ENCODE data around the gene ACTL10.
A peak's percentile ranks its signal among the peaks of the same experiment; 100 is the strongest.

ACTL10 gene

DNA sequence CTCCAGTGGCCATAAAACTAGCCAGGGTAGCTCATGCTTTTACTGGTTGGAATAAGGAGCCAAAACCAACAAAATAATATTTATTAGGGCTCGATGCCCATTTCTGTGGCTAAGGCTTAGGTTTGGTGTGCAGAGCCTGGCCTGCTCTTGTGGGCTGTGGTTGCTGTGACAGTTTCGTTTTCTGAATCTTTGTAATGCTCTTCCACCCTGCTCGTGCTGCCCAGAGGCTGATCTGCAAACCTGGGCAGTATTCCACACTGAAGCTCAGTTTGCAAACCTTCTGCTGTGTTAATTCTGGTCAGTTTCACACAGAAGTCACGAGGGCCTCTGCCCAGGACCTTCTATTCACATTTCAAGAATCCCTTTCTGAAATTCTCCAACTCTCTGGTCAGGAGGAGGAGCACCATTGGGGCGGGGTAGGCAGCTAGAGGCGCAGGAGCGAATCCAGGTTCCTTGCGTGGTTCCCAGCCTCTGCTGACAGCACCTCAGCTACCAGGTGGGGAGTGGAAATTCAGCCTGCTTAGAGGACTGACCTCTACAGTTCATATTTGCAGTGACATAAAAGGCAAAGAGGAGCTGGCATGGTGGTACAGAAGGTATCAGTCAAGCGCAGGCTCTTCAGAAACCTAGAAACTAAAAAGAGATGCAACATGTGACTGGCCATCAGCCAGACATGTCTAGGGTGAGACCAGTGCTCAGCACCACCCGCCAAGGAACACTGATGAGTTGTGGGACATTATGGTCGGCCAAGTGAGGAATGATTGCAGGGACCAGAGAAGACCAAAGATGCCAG, 18.9 kb upstream of the ACTL10 start:
- FAIRE-seq (peak; percentile 91), DNase-seq (ENCODE audit: extremely low spot score, insufficient read length, low read depth) (peak; percentile 55)

DNA sequence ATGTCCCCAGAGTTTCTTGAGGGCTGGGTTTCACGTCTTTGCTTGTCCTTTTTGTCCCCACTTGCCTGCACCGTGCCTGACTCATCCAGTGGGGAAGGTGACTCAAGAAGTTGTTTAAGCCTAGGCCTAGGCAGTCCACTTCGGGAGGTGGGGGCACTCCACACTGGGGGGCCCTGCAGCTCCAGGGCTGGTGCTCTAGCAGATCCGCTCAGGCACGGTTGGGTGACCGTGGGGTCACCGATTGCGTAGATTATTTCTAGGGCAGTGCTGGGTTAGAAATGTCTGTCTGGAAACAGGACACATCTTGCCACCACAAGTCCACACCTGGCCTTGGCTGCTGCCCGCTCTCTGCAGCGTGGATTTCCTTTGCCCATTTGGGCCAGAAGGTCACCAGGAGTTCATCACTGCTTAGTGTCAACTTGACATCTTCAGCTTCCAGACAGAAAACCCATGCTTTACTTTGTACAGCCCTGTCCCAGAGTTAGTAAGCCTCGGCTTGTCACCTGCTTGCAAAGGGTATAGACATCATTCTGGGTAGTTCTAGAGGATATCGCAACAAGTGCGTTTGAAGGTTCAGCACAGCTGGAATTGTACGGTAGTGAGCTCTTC, 18.2 kb upstream of the ACTL10 start:
- DNase-seq (ENCODE audit: extremely low spot score, insufficient read length, low read depth) (no peak), FAIRE-seq (no peak)

DNA sequence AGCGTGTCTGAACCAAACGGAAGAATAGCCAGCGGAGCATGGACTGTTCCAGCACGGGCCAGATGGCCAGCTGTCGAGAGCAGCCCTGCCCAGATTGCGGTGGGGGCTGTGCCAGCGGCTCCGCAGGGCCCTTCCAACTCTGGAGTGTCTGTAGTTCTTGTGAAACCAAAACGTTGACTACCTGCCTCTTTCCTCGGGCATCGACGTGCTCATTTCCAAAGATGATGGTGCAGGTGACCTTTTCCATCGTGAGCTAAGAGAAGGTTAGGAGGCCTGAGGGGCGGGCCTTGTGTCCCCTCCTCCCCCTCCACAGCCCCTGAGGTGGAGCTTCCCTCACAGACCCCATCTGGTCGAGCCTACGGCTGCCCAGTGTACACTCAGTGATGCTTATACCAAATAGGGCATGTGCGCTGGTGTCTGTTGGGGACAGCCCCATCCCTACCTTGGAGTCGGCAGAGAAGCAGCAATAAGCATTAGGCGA, 17.5 kb upstream of the ACTL10 start:
- DNase-seq (ENCODE audit: extremely low spot score, insufficient read length, low read depth) (no peak), FAIRE-seq (no peak)

DNA sequence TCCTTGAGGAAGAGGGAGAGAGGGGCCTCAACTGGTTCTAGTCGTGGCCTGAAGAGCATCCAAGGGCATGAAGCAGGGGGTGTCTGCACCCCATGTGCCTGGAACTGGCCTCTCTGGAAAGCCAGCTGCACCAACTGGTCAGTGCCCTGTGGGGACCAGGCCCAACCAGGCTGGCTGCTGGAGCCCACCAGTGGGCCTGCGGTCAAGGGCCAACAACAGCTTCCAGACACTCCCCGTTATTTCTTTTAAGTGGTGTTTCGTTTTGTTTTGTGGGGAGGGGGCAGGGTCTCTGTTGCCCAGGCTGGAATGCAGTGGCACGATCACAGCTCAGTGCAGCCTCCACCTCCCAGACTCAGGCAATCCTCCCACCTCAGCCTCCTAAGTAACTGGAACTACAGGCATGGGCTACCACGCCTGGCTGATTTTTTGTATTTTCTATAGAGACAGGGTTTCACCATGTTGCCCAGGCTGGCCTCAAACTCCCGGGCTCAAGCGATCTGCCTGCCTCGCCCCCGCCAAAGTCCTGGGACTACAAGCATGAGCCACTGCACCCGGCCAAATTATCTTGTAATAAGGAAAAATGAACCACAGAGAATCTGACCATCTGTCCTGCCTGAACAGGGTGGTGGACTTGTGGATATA, 16.5 kb upstream of the ACTL10 start:
- FAIRE-seq, result no peak

DNA sequence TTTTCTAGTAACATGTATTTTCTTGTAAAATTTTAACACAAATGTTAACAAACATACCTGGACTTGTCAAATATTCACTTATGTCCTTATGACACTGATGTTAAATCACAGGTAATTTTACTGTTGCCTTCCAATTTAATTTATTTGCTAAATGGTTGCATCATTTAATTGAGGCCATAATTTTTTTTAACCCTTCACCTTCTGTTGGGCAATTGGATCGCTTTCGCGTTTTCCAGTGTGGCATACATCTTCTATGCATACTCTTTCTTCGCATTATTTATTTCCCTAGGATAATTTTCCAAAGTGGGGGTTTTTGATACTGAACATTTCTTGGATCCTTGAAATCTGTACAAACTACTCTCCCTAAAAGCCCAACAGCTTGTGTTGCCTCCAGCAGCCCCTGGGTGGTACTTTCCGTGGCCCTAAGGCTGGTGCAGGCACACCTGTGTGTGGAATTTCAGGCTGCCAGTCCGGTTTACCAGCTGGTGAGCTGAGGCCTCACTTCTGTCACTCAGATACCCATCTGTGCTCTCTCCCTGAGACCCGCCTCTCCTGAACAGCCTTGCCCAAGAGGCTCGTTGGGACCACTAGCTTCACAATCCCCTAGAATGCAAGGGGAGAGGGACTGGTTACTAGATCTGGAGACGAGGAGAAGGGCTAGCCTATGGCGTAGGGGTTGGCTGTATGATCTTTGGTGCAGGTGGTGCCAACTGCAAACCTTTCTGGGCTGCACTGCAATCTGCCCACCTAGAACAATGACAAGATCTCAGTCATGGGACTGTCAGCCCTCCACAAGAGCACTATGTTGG, 15.8 kb upstream of the ACTL10 start:
- FAIRE-seq (no peak), DNase-seq (ENCODE audit: extremely low spot score, insufficient read length, low read depth) (no peak)

More for the DNA sequence above, 16.5 kb upstream of the ACTL10 start:
- DNase-seq (ENCODE audit: extremely low spot score, insufficient read length, low read depth), result no peak

DNA sequence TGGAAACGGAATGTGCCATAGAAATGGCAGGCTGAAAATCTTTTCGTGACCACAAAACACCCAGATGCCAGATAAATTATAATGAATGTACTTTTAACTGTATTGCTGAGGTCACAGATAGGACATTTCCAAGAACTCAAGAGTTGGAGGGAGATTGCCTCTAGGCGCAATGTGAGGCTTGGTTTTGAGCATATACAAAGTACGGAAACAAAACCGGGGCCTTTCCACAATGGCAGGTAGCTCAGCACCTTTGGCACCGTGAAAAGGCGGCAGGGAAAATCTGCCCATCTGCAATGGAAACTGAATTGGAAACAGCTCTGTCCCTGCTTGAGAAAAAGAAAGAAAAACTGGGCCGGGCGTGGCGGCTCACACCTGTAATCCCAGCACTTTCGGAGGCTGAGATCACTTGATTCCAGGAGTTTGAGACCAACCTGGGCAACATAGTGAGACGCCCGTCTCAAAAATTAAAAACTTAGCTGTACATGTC, 15.1 kb upstream of the ACTL10 start:
- FAIRE-seq (no peak), DNase-seq (ENCODE audit: extremely low spot score, insufficient read length, low read depth) (no peak)

DNA sequence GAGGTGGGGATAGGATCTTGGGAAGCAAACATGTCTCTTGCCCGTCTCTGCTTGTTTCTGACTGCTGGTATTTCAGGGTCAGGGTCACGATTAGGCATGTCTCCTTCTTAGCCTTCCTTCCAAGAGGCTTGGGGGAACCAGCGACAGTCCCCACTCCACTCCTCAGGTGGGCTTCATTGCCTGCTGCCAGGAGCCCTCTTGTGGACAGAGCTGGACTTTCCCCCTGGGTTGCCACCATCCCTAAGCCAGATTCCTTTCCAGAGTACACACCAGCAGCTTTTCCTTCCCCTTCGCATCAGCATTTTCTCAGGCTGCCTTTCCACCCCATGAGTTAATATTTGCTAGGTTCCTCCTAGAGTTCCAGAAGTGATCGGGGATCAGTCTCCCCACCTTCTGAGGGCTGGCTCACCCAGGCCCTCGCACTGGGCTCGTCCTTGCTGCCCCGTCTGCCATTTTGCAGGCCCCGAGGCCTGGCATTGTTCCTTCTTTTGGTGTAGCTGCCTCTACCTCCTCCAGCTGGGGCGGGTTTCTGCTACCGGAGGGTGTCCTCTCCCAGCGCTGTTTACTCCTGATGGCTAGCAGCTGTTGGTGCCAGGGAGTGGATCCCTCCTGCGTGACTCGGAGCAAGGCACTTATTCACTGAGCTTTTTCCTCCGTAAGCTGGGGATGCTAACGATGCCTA, 13.4 kb upstream of the ACTL10 start:
- FAIRE-seq, result peak; percentile 21

DNA sequence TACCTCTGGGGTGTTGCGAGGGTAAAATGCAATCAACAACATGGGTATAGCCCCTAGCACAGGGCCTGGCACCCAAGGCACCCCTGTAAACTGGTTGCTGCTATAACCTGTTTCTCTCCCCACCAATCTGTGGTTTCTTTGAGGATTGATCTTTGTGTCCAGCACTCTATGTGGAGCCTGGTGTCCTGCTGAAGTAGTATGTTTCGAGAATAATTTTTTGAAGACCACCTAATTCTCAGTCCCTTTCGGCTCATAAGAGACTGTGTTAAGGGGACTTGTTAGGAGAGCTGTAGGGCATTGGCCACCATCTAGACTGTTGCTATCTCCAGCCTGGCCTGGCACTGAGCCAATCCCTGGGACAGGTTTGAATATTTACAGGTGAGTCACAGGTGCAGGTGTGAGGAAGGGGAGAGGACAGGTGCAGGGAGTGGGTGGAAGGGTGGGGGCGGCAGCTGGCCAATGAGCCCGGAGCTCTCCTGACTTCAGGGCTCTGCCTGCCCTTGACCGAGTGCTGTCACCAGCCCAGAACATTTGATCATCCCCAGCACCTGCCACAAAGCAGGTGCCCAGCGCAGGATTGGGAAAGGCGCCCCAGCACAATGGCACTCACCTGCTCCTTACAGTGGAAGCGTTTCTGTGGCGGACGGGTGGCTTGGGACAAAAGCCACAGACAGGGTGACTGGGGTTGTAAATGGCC, 12.7 kb upstream of the ACTL10 start:
- DNase-seq (ENCODE audit: extremely low spot score, insufficient read length, low read depth), result no peak
- FAIRE-seq, result no peak

More for the DNA sequence above, 13.4 kb upstream of the ACTL10 start:
- DNase-seq (ENCODE audit: extremely low spot score, insufficient read length, low read depth), result no peak

DNA sequence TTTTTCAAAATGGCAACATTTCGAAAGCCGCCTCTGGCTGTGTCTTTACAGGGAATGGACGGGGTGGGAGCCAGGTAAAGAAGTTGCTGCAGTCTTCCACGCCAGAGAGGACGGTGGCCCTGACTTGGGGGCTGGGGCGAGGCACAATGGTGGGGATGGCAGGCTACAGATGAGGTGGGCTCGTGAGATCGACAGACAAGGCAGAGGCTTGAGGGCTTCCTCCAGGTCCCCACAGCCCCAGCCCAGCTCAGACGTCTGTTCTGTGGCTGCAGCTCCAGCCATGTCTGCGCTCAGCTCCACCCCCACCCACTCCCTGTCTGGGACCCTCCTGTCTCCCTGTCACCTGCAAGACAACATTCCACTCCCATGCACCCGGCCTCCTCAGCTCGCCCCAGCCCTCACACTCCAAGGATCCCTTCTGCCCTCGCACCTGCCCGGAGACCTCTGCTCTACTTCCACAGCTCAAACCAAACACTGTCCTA, 12.0 kb upstream of the ACTL10 start:
- DNase-seq (ENCODE audit: extremely low spot score, insufficient read length, low read depth) (no peak), FAIRE-seq (no peak)

DNA sequence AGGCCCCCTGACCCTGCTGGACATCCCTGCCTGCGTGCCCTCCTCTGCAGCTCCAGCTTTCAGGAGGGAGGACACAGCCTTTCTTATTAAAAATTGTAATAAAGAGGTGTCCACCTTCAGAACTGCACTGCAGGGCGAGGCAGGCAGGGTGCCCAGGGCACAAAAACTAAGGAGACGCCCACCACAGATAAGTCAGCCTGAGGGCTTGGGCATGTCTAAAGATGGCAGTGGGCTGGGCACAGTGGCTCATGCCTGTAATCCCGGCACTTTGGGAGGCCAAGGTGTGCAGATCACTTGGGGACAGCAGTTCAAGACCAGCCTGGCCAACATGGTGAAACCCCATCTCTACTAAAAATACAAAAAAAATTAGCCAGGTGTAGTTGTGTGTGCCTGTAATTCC, 11.6 kb upstream of the ACTL10 start:
- FAIRE-seq, result no peak
- DNase-seq (ENCODE audit: extremely low spot score, insufficient read length, low read depth), result no peak

DNA sequence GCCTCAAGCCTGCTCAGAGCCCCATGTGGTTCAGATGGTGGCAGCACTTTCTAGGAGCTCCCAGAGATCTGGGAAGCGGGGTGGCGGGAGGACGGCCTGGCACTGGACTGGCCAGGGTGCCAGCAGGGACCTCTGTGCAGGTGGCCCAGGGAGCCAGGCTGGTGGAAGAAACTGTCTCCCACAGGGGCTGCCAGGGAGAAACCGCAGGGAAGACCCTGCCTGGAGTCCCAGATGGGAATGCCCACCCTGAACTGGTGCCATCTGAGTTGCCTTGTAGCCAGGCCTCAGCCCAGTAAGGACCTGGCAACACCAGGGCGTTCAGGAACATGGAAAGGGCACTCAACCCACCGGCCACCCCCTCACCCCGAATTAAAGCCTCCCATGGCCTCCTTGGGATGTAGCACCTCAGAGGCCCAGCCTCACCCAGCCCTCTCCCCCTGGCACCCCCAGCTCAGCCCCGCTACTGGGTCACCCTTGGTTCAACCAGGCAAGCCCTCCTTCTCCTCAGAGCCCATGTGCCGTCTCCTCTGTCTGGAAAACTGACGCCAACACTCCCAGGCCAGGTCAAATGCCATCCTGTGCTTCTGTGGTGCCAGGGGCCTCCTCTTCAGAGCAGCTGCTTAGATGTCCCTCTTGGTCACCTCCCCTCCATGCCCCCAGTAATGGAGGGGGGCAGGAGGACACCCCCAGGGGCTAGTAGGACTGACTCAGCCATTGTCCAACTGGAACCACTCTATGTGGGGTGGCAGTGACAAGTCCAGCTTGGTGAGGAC, 10.5 kb upstream of the ACTL10 start:
- no peak for FAIRE-seq
- DNase-seq (ENCODE audit: extremely low spot score, insufficient read length, low read depth), result no peak

DNA sequence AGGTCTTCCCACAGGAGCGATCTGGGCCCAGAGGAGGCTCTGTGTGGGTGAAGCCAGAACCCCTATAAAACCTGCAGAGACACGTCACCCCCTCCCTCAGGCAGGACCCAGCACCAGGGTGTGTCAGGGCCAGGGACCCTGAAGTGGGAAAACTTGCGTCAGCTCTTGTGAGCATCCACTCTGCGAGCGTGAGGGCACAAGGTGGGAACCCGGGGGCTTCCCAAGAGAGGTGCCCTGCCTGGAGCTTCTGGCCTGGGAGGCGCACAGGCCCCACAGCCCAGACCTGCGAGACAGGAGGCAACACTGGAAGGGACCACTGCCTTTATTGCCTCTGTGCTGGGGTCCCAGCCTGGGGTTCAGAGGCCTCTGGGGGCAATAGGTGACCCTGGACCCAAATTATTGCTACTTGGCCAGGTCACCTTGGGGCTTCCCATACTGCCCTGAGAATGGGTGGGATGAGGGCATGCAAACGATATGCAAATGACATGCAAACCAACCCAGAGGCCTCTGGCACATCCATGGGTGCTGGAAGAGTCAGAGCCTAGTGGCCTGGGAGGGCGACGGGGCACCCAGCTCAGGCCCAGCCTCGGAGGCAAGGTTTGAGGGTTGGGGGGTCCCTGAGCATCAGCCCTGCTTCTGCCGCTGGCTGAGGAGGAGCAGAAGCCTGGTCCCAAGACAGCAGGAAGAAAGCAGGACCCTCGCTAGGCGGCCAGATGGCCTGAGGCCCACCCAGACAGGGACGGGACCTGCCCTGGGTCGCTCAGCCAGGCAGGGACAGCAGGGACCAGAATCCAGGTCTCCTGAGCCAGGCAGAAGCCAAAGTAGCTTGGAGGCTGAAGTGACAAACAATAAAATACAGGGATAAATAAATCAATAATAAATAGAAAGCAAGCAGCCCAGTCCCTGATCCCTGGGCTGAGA, 9.7 kb upstream of the ACTL10 start:
- FAIRE-seq, result no peak

DNA sequence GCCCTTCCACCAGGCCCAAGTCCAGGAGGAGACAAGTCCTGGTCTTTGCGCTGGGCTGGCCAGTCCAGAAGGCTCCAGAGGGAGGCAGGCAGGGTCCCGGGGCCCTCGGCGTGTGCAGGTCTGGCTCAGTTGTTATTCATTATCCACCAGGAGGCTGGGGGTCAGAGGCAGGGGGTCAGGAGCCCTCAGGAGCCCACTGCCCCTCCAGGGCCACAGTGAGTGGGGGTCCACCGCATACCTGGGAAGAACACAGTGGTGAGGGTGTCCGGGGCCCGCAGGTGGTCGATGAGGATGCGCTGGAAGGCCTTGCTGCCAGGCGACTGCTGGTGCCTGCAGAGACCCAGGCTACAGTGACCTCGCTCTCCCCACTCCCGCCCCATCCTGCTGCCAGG, 9.0 kb upstream of the ACTL10 start:
- DNase-seq (ENCODE audit: extremely low spot score, insufficient read length, low read depth), result no peak
- no peak for FAIRE-seq

More for the DNA sequence above, 9.7 kb upstream of the ACTL10 start:
- DNase-seq (ENCODE audit: extremely low spot score, insufficient read length, low read depth), result no peak

DNA sequence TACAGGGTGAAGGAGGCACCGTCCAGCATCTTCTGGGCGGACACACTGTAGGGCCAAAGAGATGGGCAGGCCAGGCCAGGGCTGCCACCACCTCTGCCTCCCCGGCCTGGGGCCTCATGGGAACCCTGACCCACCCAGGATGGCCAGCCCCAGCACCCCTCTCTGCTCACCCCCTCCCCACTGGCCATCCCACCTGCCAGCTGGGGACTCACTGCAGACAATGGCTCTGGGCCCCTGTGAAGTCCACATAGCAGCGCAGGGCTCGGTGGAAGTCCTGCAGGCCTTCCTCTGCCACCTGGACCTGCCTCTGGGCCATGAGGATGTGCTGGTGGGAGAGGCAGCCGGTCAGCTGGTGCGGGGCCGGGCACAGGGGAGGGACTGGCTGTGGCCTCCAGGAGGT, 8.2 kb upstream of the ACTL10 start:
- DNase-seq (ENCODE audit: extremely low spot score, insufficient read length, low read depth), result no peak
- no peak for FAIRE-seq

DNA sequence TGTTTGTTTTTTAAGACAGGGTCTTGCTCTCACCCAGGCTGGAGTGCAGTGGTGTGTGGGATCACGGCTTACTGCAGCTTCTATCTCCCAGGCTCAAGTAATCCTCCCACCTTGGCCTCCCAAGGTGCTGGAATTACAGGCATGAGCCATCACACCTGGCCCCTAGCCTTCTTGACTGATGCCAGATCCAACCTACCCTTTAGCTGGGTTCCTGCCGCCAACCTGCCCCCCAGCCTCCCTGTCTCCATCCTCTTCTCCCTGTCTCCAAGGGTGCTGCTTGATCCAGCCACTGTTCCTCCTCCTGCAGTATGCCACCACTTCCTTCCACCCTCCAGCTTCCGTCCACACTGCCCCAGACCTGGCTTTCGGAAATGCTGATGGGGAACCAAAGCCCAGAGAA, 7.8 kb upstream of the ACTL10 start:
- FAIRE-seq (no peak), DNase-seq (ENCODE audit: extremely low spot score, insufficient read length, low read depth) (no peak)

DNA sequence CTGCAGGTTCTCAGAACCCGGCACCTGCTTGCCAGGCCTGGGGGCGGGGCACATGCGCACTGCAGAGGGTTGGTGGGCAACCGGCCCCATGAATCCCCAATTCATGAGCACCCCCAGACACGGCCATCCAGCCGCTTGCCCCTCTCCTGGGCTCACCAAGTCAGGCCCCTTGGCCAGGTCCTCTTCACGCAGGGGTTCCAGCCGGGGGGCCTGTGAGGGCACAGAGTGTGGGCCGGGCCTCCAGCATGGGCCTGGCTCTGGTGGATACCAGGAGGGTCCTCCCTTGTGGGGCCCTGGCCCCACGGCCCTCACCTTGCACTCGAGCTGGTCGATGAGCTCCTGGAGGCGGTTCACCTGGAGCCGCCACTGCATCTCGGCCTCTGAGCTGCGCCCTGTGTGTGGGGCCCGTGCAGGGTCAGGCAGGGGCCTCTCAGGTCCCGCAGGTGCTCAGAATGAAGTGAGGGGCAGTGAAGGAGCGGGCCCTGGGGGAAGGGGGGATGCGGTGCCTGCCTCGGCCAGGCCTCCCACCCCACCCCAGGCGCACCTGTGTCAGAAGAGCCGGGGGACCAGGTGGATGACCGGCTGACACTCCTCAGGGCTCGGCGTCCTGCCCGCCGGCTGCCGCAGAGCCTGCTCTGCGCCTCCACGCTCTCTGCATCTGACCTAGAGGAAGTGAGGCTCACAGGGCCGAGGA, 7.3 kb upstream of the ACTL10 start:
- FAIRE-seq (no peak), DNase-seq (ENCODE audit: extremely low spot score, insufficient read length, low read depth) (no peak)

All from GM18507 (cell line).